Keratinocyte (primary cell): ENCODE measurements around the gene PLPP4. TPM values are rescaled to one million over a fixed set of nuclear protein-coding genes. Genes with fewer than 3 reads are reported as not detected.

ENCODE experiments used
- DNase-seq: peaks from one replicate; pipeline ENCODE4 v3.0.0-alpha.2; 2011; ENCODE audit warnings: low read depth, missing footprints, low spot score
- FAIRE-seq: peaks from 2 replicates; lab custom pipeline; 2011; peaks lifted over from hg19 to GRCh38; lab: Jason Lieb, UNC
- H2AFZ ChIP-seq: 2 replicates; pipeline ENCODE4 v1.6.0; 2012; ENCODE audit warnings: low read length, control low read depth, inconsistent platforms; ENCODE audit not compliant: control insufficient read depth
- H3K27ac ChIP-seq: 2 replicates; pipeline ENCODE4 v1.5.1; 2011; ENCODE audit warnings: low read length; ENCODE audit not compliant: control insufficient read depth, insufficient read depth
- H3K27me3 ChIP-seq: 3 replicates; pipeline ENCODE4 v1.6.0; 2011; ENCODE audit warnings: low read length; ENCODE audit not compliant: control insufficient read depth, insufficient read depth; ENCODE audit errors: extremely low read depth
- H3K36me3 ChIP-seq, 2 experiments: 2 replicates in 1 of 2; 3 replicates in 1 of 2; pipeline ENCODE4 v1.5.1; 2011; ENCODE audit warnings: low read length in 2 of 2, mild to moderate bottlenecking in 1 of 2; ENCODE audit not compliant: control insufficient read depth in 2 of 2, insufficient read depth in 2 of 2; ENCODE audit errors: extremely low read depth in 1 of 2
- H3K4me1 ChIP-seq: 3 replicates; pipeline ENCODE4 v1.5.1; 2011; ENCODE audit warnings: low read length; ENCODE audit not compliant: control insufficient read depth, insufficient read depth; ENCODE audit errors: extremely low read depth
- H3K4me2 ChIP-seq: 3 replicates; pipeline ENCODE4 v1.6.0; 2011; ENCODE audit warnings: low read depth, low read length; ENCODE audit not compliant: control insufficient read depth, insufficient read depth; ENCODE audit errors: extremely low read depth
- H3K4me3 ChIP-seq, 3 experiments: fragments of 200-600 bp in 1 of 3; sonication (generic) in 1 of 3; 2 replicates in 2 of 3; 3 replicates in 1 of 3; pipeline ENCODE4 v1.5.1; 2011 to 2016; ENCODE audit warnings: low read length in 3 of 3, mild to moderate bottlenecking in 3 of 3, control low read depth in 2 of 3, inconsistent platforms in 1 of 3, low read depth in 1 of 3, mixed read lengths in 1 of 3, mixed run types in 1 of 3, moderate library complexity in 1 of 3; ENCODE audit not compliant: control insufficient read depth in 2 of 3, insufficient read depth in 2 of 3; ENCODE audit errors: extremely low read depth in 1 of 3
- H3K79me2 ChIP-seq: 2 replicates; pipeline ENCODE4 v1.6.0; 2012; ENCODE audit warnings: low read length; ENCODE audit not compliant: control insufficient read depth, insufficient read depth
- H3K9ac ChIP-seq: 3 replicates; pipeline ENCODE4 v1.6.0; 2011; ENCODE audit warnings: low read length; ENCODE audit not compliant: control insufficient read depth, insufficient read depth; ENCODE audit errors: extremely low read depth
- H3K9me1 ChIP-seq: 3 replicates; pipeline ENCODE4 v1.6.0; 2011; ENCODE audit warnings: low read length; ENCODE audit not compliant: control insufficient read depth, insufficient read depth; ENCODE audit errors: extremely low read depth
- H3K9me3 ChIP-seq: 2 replicates; pipeline ENCODE4 v1.5.1; 2012; ENCODE audit warnings: low read depth, low read length; ENCODE audit not compliant: control insufficient read depth
- H4K20me1 ChIP-seq: 3 replicates; pipeline ENCODE4 v1.6.0; 2011; ENCODE audit warnings: low read length; ENCODE audit not compliant: control insufficient read depth, insufficient read depth; ENCODE audit errors: extremely low read depth
- CTCF ChIP-seq, 3 experiments: IDR thresholded peaks in 1 of 3; conservative IDR thresholded peaks in 1 of 3; optimal IDR thresholded peaks in 1 of 3; 2 replicates in 2 of 3; 3 replicates in 1 of 3; pipeline versions ENCODE3 to v1.5.1; 2011; ENCODE audit warnings: low read length in 3 of 3, mild to moderate bottlenecking in 3 of 3, moderate library complexity in 2 of 3, control low read depth in 1 of 3, inconsistent platforms in 1 of 3; ENCODE audit not compliant: insufficient read depth in 2 of 3; ENCODE audit errors: extremely low read depth in 1 of 3
- EZH2 ChIP-seq: IDR thresholded peaks from one replicate; pipeline ENCODE4 v1.6.1; 2012; ENCODE audit warnings: inconsistent platforms, mild to moderate bottlenecking, low read length, moderate library complexity
- dilution Hi-C: fragments of 300-500 bp; cut with MboI; formaldehyde crosslinking; loops from one replicate; pipeline ENCODE4 v1.7.0; 2020; ENCODE audit warnings: low sequenced_read_pairs; ENCODE audit not compliant: extremely low pct_ligation_motif_present
- polyA plus RNA-seq, 5 experiments: library from polyadenylated mRNA; depleted of rRNA in 3 of 5; stranded (reverse) in 3 of 5; stranded (forward) in 1 of 5; unstranded in 1 of 5; fragments of >200 nt; gene quantifications; 1 replicate in 1 of 5; 2 replicates in 3 of 5; 3 replicates in 1 of 5; pipeline versions ENCODE4 v1.2.1 to v1.2.3, GENCODE V29; 2011 to 2012; ENCODE audit warnings: missing spikeins in 2 of 5, low read depth in 1 of 5, low replicate concordance in 1 of 5

The PLPP4 gene
- polyA plus RNA-seq, 1 donor (not counting 4 experiments of a cell fraction or from before 2014, with no cell fraction given): 0.76 TPM

GRCh38 chr10:120582753-120583152 is 125.7 kb downstream of the PLPP4 start:
- dilution Hi-C loops: no loop called here
- no peaks in the 10 kb centered on the region for H3K9me3 ChIP-seq
- no peak overlapping the region for H3K4me2 ChIP-seq
- no peak overlapping the region for H2AFZ ChIP-seq
- H3K36me3 ChIP-seq: no peaks in the 10 kb centered on the region
- no peak overlapping the region for H3K27ac ChIP-seq
- FAIRE-seq (no peak), DNase-seq (no peak)
- peaks cover 8% of the 10 kb centered on the region for H3K4me1 ChIP-seq
- no peaks in the 10 kb centered on the region for H3K9me1 ChIP-seq
- H3K27me3 ChIP-seq: peaks cover 29% of the 10 kb centered on the region
- TF ChIP-seq EZH2: no peak
- TF ChIP-seq CTCF (optimal IDR thresholded peaks at IDR 0.05 in 1 of 3, IDR thresholded peaks at IDR 0.05 in 1 of 3, conservative IDR thresholded peaks at IDR 0.05 in 1 of 3; ENCODE audit: extremely low read depth in 1 of 3, insufficient read depth in 2 of 3, low read length in 3 of 3): no peak
- no peak overlapping the region for H3K4me3 ChIP-seq
- no peak overlapping the region for H3K9ac ChIP-seq
- no peaks in the 10 kb centered on the region for H4K20me1 ChIP-seq
- H3K79me2 ChIP-seq: no peaks in the 10 kb centered on the region

GRCh38 chr10:120583424-120584108 is 126.5 kb downstream of the PLPP4 start:
- Histone ChIP-seq H2AFZ (no peak overlapping the region), H3K4me3 (no peak overlapping the region), H3K79me2 (no peaks in the 10 kb centered on the region), H3K36me3 (no peaks in the 10 kb centered on the region), H3K9me1 (no peaks in the 10 kb centered on the region), H3K9me3 (no peaks in the 10 kb centered on the region), H4K20me1 (no peaks in the 10 kb centered on the region), H3K27ac (no peak overlapping the region), H3K4me2 (no peak overlapping the region), H3K27me3 (peaks cover 31% of the 10 kb centered on the region), H3K4me1 (peaks cover 8% of the 10 kb centered on the region), H3K9ac (no peak overlapping the region)
- dilution Hi-C loops: no loop called here
- no peak for FAIRE-seq
- TF ChIP-seq CTCF (optimal IDR thresholded peaks at IDR 0.05 in 1 of 3, IDR thresholded peaks at IDR 0.05 in 1 of 3, conservative IDR thresholded peaks at IDR 0.05 in 1 of 3; ENCODE audit: extremely low read depth in 1 of 3, insufficient read depth in 2 of 3, low read length in 3 of 3) (no peak), EZH2 (no peak)
- DNase-seq: no peak
